Stimulated activated CD8-positive, alpha-beta memory T cell treated with anti-CD3 and anti-CD28 coated beads, Interleukin-12 subunit alpha, Interleukin-12 subunit beta, amount 100 ng/mL, for 4 hours (primary cell): ENCODE results near the gene CDKAL1.
"Not testable (repeated sequence)": the region's sequence is repeated elsewhere in the genome, so short reads cannot be mapped to it uniquely, and the experiment has no call there.

Experiments used
- DNase-seq: peaks from one replicate; pipeline ENCODE4 v3.0.0-alpha.2; 2020; ENCODE audit warnings: low read depth

The CDKAL1 gene

DNA sequence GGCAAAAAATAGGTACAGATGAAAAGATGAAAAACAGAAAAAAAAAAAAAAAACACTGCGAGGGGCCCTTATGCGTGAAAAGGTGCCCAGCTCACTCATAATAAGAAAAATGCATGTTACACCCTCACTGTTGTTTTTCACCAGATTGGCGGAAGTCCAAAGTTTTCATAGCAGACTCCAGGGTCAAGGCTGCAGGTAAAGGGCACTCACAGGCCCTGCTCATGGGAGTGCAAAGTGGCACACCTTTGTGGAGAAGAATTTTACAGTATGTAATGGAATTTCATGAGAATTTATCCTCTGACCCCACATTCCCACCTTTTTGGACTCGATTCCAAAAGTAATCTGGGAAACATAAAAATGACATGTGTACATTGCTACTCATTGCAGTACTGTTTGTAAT is 108.2 kb downstream of the CDKAL1 start:
- DNase-seq = no peak

DNA sequence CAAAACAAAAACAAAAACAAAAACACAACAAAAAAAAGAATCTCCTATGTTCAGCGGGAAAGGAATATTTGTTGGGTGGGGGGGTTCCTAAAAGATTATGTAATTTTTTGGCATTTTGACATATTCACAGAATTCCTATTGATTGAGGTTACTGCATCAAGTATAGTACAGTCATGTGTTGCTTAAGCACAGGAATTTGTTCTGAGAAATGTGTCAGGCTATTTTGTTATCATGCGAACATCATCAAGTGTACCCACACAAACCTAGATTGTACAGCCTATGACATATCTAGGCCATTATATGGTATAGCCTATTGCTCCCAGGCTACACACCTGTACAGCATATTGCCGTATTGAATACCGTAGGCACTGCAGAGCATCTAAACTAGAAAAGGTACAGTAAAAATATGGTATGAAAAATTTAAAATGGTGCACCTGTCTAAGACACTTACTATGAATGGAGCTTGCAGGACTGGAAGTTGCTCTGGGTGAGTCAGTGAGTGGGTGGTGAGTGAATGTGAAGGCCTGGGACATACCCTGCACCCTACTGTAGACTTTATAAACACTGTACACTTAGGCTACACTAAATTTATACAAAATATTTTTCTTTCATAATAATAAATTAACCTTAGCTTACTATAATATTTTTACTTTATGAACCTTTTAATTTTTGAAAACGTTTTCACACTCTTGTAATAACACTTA is 110.6 kb downstream of the CDKAL1 start:
- DNase-seq = no peak

DNA sequence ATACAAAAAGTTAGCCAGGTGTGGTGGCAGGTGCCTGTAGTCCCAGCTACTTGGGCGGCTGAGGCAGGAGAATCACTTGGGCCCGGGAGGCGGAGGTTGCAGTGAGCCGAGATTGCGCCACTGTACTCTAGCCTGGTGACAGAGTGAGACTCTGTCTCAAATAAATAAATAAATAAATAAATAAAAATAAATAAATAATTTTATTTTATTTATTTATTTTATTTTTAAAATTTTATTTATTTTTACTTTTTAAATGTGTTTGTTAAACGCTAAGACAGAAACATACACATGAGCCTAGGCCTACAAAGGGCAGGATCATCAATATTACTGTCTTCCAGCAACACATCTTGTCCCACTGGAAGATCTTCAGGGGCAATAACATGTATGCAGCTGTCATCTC is 111.3 kb downstream of the CDKAL1 start:
- DNase-seq = not testable (repeated sequence)

DNA sequence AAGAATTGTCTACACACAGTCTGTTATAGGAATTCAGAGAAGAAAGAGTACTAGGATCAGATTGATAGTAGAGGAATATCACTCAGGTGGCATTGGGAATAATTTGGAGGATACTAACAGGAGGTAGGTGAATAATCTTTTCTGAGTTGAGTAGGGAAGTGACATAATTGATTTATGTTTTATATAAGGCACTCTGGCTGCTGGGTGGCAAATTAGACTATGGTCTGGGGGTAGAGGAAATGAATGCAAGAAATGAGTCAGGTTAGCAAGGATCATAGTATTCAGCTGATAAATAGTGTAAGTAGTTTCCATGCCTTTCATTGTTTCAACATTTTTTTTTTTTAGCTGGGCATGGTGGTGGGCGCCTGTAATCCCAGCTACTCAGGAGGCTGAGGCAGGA is 113.3 kb downstream of the CDKAL1 start:
- no peak for DNase-seq

DNA sequence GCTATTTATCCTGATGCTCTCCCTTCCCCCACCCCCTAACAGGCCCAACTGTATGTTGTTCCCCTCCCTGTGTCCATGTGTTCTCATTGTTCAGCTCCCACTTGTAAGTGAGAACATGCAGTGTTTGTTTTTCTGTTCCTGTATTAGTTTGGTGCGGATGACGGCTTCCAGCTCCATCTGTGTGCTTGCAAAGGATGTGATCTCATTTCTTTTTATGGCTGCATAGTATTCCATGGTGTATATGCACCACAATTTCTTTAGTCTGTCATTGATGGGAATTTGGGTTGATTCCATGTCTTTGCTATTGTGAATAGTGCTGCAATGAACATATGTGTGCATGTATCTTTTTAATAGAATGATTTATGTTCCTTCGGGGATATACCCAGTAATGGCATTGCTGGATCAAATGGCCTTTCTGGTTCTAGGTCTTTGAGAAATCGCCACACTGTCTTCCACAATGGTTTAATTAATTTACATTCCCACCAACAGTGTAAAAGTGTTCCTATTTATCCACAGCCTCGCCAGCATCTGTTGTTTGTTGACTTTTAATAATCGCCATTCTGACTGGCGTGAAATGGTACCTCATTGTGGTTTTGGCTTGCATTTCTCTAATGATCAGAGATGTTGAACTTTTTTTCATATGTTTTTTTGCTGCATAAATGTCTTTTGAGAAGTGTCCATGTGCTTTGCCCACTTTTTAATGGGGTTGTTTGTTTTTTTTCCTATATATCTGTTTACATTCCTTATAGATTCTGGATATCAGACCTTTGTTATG is 115.6 kb downstream of the CDKAL1 start:
- DNase-seq = not testable (repeated sequence)

DNA sequence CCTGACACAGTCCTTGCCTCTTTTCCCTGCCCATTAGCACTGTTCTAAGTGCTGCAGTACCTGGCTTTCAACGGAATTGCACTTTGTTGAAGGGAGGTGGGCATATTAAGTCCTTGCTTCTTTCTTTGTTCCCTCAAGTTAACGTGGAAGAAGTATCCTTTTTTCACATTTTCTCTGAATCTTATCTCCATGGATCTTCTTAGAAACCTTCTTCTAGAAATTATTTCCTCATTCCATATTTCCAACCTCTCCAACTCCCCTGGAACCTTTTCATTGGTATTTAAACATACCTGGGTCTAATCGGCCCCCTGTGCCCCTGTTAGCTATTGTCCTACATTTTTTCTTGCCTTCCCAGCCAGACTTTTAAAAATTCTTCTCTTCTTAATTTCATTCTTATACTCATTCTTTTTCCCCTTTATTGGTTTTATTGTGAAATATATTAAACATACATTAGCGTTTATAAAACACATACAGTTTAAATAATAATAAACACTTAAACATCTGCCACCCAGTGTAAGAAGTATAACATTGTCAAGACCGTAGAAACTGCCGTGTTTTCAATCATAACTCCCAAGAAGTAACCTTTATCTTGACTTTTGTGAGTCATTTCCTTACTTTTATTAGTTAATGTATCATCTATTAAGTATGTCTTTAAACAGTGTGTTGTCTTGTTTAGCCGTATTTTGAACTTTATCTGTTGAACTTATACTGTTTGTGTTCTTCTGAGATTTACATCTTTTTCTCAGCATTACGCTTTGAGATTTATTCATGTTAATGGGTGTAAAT is 118.2 kb downstream of the CDKAL1 start:
- no peak for DNase-seq

GRCh38 chr6:20653085-20653479 is 118.8 kb downstream of the CDKAL1 start:
- DNase-seq = no peak

GRCh38 chr6:20655317-20655716 is 121.1 kb downstream of the CDKAL1 start:
- DNase-seq = no peak

GRCh38 chr6:20657274-20657800 is 123.1 kb downstream of the CDKAL1 start:
- DNase-seq = no peak

GRCh38 chr6:20658053-20658452 is 123.8 kb downstream of the CDKAL1 start:
- no peak for DNase-seq

DNA sequence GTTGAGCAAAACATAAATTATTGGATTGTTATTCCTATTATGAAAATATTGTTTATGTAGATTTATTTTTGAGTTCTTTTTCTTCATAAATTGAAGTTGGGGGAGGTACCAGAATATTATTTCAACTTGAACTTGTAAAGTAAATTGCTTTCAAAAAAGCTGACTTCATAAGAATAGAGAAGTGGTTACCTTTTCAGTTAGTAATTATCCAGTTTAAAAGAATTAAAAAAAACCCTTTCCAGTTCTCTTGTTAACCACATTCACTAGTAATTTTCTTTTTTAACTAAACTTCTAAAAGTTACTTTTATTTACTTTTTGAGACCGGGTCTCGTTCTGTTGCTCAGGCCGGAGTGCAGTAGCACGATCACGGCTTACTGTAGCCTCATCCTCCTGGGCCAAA is 124.3 kb downstream of the CDKAL1 start:
- no peak for DNase-seq

DNA sequence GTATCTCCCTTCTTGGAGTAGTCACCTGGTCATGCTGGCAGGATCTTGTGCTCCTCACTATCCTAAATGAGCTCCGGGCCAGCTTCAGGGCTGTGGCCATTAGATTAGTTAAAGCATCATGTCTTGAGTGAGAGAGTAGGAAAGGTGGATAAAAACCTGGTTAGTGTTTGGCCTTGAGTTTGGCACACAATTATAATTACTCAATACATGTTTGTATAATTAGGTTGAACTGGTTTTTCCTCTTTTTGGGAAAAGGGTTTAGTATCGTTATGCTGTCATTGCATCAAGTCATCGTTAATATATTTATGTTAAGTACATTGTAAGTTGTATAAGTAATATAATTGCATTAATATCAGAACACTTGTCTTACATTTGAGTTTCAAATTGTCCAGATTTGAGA is 126.3 kb downstream of the CDKAL1 start:
- DNase-seq = no peak

DNA sequence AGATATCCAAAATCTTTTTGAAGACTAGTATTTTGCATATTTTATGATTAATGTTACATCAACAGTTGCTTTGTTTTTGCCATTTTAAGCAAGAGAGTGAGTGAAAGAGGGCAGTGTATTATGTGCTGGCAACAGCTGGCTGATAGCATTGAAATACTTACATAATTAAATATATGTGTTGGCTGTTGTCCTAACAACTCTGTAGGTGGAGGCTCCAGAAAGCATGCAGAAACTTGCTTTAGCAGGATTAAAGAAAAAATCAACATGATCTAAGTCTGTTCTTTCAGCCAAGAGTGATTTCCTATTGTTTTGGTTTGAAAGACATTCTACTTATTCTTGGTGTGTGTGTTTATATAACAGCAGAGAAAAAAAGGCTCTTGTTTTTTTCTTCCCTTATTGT is 127.5 kb downstream of the CDKAL1 start:
- DNase-seq = no peak

GRCh38 chr6:20664250-20664649 is 130.0 kb downstream of the CDKAL1 start:
- DNase-seq = no peak

DNA sequence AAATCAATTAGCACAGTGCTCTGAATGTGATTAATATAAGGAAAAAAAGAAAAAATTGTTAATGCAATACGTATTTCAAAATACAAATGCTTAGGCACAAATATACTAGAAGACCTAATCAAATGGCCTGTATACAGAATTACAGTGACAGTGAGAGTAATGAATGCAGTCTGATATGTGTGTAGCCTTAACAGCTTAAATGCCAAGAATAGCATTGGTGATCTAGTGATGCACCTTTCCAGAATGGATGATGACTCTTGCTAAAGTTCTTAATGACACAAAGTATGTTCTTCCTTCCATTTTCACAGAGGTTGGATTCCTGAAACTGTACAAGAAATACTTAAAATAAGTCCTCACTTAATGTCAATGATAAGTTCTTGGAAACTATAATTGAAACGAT is 131.0 kb downstream of the CDKAL1 start:
- no peak for DNase-seq

DNA sequence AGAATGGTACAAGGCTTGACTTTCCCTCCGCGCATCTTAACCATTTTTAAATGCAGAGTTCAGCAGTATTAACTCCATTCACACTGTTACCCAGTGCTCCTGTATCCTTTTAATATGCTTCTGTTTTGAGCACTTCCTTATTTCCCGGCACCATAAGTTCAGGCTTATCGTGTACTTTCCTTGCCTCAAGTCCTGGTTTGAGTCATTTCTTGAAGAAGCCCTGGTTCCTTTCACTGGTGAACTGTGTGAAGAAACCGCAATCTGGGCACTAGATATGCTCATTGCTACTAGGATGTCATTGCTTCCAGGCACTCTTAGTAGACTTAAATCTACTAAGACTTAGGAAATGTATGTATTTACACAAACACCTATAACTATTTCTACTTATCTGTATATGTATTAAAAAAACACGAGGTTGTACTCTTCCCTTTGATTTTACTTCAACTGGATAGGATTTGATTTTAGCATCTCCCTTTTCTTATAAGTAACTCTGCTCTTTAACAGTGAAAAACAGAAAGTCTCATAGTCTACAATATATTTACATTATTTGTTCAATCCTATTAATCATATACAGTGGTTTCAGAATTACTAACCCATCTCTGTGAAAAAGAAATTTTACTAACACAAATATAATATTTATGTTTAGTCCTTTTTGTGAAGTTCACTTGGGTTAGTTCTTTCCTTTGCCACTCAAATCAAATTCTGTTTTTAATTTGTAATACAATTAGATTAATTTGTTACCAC is 135.5 kb downstream of the CDKAL1 start:
- DNase-seq = no peak

GRCh38 chr6:20670750-20671149 is 136.5 kb downstream of the CDKAL1 start:
- no peak for DNase-seq

- DNase-seq = no peak
Measured at GRCh38 chr6:20672038-20672437, 137.8 kb downstream of the CDKAL1 start.

DNA sequence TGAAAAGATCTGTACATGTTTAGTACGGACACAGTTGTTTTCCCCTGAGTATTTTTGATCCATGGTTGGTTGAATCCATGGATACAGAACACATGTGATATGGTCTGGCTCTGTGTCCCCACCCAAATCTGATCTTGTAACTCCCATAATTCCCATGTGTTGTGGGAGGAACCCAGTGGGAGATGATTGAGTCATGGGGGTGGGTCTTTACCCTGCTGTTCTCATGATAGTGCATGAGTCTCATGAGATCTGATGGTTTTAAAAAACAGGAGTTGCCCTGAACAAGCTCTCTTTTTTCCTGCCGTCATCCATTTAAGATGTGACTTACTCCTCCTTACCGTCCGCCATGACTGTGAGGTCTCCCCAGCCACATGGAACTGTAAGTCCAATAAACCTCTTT is 139.2 kb downstream of the CDKAL1 start:
- DNase-seq = no peak

GRCh38 chr6:20674664-20675063 is 140.4 kb downstream of the CDKAL1 start:
- no peak for DNase-seq

DNA sequence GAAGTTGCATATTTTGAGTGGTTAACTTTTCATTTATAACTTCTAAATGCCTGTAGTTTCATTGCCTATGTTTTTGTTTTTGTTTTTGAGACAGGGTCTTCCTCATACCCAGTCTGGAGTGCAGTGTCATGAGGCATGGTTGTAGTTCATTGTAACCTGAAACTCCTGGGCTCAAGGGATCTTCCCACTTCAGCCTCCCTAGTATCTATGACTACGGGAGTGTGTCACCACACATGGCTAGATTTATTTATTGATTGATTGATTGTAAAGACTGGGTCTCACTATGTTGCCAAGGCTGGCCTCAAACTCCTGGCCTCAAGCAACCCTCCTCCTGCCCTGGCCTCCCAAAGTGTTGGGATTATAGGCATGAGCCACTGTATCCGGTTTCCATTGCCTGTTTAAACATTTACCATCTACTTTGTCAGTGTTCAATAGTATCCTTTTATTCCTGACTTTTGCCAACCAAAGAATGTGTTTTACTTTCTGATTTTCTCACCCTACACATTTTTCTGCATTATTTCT is 144.6 kb downstream of the CDKAL1 start:
- no peak for DNase-seq

DNA sequence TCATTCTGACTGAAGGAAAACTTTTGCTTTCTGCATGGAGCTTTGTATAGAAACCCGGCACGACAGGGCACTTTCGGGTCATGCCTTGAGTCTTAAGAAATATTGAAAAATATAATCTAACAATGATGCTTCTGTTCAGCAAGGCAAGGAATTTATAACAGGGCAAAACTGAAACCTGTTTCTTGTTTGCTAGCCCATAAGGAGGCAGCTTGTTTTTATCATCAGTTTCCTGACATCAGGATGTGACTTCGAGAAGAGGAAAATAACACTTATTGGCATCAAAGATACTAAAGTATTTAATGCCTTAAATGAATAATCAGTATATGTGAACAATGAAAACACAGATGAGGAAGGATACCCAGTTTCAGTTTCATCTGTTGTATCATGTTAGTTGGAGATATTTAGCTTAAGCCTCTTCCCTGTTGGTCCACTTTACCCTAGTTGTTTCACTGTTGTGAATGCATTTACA is 146.5 kb downstream of the CDKAL1 start:
- no peak for DNase-seq
